Measurements from ENCODE around the gene MAX. TPM values are rescaled to one million over a fixed set of nuclear protein-coding genes. Genes with fewer than 3 reads are reported as not detected.

MAX gene
- total and polyA plus RNA-seq, 2 of the 4 experiments (the other 2 are of a cell fraction) = 45.2 to 51.8 TPM

DNA sequence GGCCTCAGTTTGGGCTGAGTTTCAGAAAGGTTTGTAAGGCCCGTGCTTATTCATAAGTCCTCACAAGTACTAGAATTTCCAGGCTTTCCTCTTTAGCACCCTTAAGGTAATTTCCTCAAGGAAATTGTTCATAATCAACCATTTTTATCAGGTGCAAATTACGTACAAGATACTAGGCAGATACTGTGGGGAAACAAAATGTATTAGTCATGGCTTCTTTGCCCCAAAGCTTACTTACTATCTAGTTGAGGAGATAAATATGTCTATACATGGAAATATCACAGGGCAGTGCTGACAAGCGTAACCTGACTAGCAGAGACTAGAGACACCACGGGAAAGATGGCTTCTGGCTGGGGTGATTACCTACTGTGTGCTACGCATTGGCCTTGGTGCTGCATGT, 22.5 kb downstream of the MAX start:
- Histone ChIP-seq H3K27ac (ENCODE audit: insufficient read depth, low read length) (no peak overlapping the region), H2AK9ac (replicated peaks; ENCODE audit: low read depth, low read length, poor library complexity) (no peak overlapping the region), H3K9me1 (ENCODE audit: insufficient read depth, low read length) (peaks cover 4% of the 10 kb centered on the region; the same call in 1 of the 2 replicates), H2BK20ac (ENCODE audit: low read depth, low read length) (no peak overlapping the region), H2AK5ac (ENCODE audit: low read depth, low read length) (no peak overlapping the region), H3K4me1 (ENCODE audit: control insufficient read depth, insufficient read depth, low read length) (no peaks in the 10 kb centered on the region), H2BK5ac (ENCODE audit: low read depth, low read length, poor library complexity, severe bottlenecking) (no peak overlapping the region), H3K23ac (ENCODE audit: low read depth, low read length) (no peak overlapping the region), H3K27me3 (ENCODE audit: control insufficient read depth, insufficient read depth, low read length) (no peaks in the 10 kb centered on the region), H3K79me1 (ENCODE audit: low read depth in 1 of 2, low read length in 2 of 2) (peaks cover 27 to 67% of the 10 kb centered on the region in 2 experiments), H2AFZ (replicated peaks; ENCODE audit: low read length, poor library complexity) (no peak overlapping the region), H4K91ac (ENCODE audit: insufficient read depth, low read depth, low read length) (no peak overlapping the region), H3K4me3 (ENCODE audit: insufficient read depth, low read depth, low read length) (no peak overlapping the region), H3K18ac (ENCODE audit: low read depth, low read length) (no peak overlapping the region), H2BK15ac (ENCODE audit: low read depth, low read length) (no peak overlapping the region), H4K8ac (ENCODE audit: low read depth in 2 of 2, low read length in 2 of 2) (no peak overlapping the region), H2BK120ac (ENCODE audit: low read depth, low read length) (no peak overlapping the region), H3K4ac (ENCODE audit: low read depth, low read length) (no peak overlapping the region), H4K20me1 (ENCODE audit: insufficient read depth, low read length) (peaks cover 11% of the 10 kb centered on the region; the same call in 1 of the 2 replicates), H3K36me3 (ENCODE audit: control insufficient read depth, insufficient read depth, low read length) (peaks cover 48% of the 10 kb centered on the region), H3K4me2 (ENCODE audit: low read depth, low read length) (no peak overlapping the region), H3K9me3 (ENCODE audit: control insufficient read depth, insufficient read depth, low read length) (no peaks in the 10 kb centered on the region), H3K14ac (replicated peaks; ENCODE audit: low read depth, low read length) (no peak overlapping the region), H4K5ac (ENCODE audit: low read depth, low read length) (no peak overlapping the region), H3K9ac (ENCODE audit: low read depth, low read length) (no peak overlapping the region), H3K56ac (ENCODE audit: extremely low read depth, insufficient read depth, low read length) (no peak overlapping the region)
- POLR2A ChIA-PET (ENCODE audit: unreplicated experiment) = no interaction called here
- intact Hi-C loops (cut with micrococcal nuclease) = no loop called here
- dilution Hi-C loops (cut with HindIII; ENCODE audit: low sequenced_read_pairs, unreplicated experiment) = no loop called here
- DNase-seq (no peak), ATAC-seq (ENCODE audit: low read depth) (no peak)
- CTCF ChIA-PET = no interaction called here
- in situ Hi-C loops (cut with MboI; ENCODE audit: low sequenced_read_pairs) = no loop called here
- TF ChIP-seq POLR2A (IDR thresholded peaks at IDR 0.05; ENCODE audit: low read depth, low read length) = no peak
- TF ChIP-seq, protein P1, sequence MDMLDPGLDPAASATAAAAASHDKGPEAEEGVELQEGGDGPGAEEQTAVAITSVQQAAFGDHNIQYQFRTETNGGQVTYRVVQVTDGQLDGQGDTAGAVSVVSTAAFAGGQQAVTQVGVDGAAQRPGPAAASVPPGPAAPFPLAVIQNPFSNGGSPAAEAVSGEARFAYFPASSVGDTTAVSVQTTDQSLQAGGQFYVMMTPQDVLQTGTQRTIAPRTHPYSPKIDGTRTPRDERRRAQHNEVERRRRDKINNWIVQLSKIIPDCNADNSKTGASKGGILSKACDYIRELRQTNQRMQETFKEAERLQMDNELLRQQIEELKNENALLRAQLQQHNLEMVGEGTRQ (IDR thresholded peaks at IDR 0.05; ENCODE audit: low read depth, low read length) = no peak
- TF ChIP-seq SMC3 (IDR thresholded peaks at IDR 0.05; ENCODE audit: low read depth, low read length) = no peak
- no peak for TF ChIP-seq FOS (IDR thresholded peaks at IDR 0.05; ENCODE audit: low read depth, low read length)
- TF ChIP-seq MXI1 (IDR thresholded peaks at IDR 0.05; ENCODE audit: borderline replicate concordance, low read depth, low read length) = no peak
- TF ChIP-seq MAZ (IDR thresholded peaks at IDR 0.05; ENCODE audit: borderline replicate concordance, low read depth, low read length) = no peak
- TF ChIP-seq CTCF (conservative IDR thresholded peaks at IDR 0.05; ENCODE audit: low read depth, low read length) = no peak
- TF ChIP-seq CHD1 (IDR thresholded peaks at IDR 0.05; ENCODE audit: low read depth, low read length) = no peak
- no peak for TF ChIP-seq BHLHE40 (IDR thresholded peaks at IDR 0.05; ENCODE audit: low read depth, low read length)
- TF ChIP-seq RFX5 (IDR thresholded peaks at IDR 0.05; ENCODE audit: low read depth, low read length) = no peak
- no peak for TF ChIP-seq NFE2L2 (IDR thresholded peaks at IDR 0.05; ENCODE audit: low read depth, low read length)
- TF ChIP-seq RAD21 (IDR thresholded peaks at IDR 0.05; ENCODE audit: low read length) = no peak
- no TSS peak for BruUV-seq (replicated peaks)
- WGBS, 2 experiments (ENCODE audit: extremely low coverage in 2 of 2, insufficient read length in 1 of 2) = no CpG with 5 or more reads among the region's 5 CpGs

Measured in IMR-90 (cell line).